HG02852 (cell line): ENCODE data around the gene TMEM106C.
"Not testable (repeated sequence)": the region's sequence is repeated elsewhere in the genome, so short reads cannot be mapped to it uniquely, and the experiment has no call there.

Experiments
- ATAC-seq: cut with Tn5 transposase; IDR thresholded peaks from one replicate; pipeline ENCODE4 v1.9.1; 2021; ENCODE audit warnings: mild to moderate bottlenecking, moderate library complexity; ENCODE audit not compliant: unreplicated experiment

Gene TMEM106C

GRCh38 chr12:47949441-47950341, 13.7 kb upstream of the TMEM106C start:
- peak; percentile 55 for ATAC-seq

GRCh38 chr12:47950856-47951468, 12.4 kb upstream of the TMEM106C start:
- ATAC-seq, result no peak

GRCh38 chr12:47954058-47954457, 9.3 kb upstream of the TMEM106C start:
- no peak for ATAC-seq

GRCh38 chr12:47954467-47955045, 8.8 kb upstream of the TMEM106C start:
- ATAC-seq, result no peak

GRCh38 chr12:47955059-47955458, 8.3 kb upstream of the TMEM106C start:
- no peak for ATAC-seq

GRCh38 chr12:47957671-47958070, 5.7 kb upstream of the TMEM106C start:
- ATAC-seq, result not testable (repeated sequence)

GRCh38 chr12:47962198-47962597, 1.2 kb upstream of the TMEM106C start:
- no peak for ATAC-seq

- ATAC-seq, result no peak
These were observed 821 bp downstream of the TMEM106C start for GRCh38 chr12:47964106-47964728.

- ATAC-seq, result no peak
These were observed 2.2 kb downstream of the TMEM106C start for GRCh38 chr12:47965581-47965980.

GRCh38 chr12:47967461-47968321, 4.3 kb downstream of the TMEM106C start:
- ATAC-seq, result no peak

- no peak for ATAC-seq
These were observed 6.4 kb downstream of the TMEM106C start for GRCh38 chr12:47969845-47970244.

- no peak for ATAC-seq
These were observed 7.4 kb downstream of the TMEM106C start for GRCh38 chr12:47970843-47971242.

GRCh38 chr12:47972895-47973294, 9.5 kb downstream of the TMEM106C start:
- ATAC-seq, result no peak

GRCh38 chr12:47973870-47974269, 10.5 kb downstream of the TMEM106C start:
- no peak for ATAC-seq

- ATAC-seq, result no peak
These were observed 11.7 kb downstream of the TMEM106C start for GRCh38 chr12:47975036-47975620.

GRCh38 chr12:47975816-47976215, 12.4 kb downstream of the TMEM106C start:
- no peak for ATAC-seq

- no peak for ATAC-seq
These were observed 13.8 kb downstream of the TMEM106C start for GRCh38 chr12:47977046-47977771.

GRCh38 chr12:47977772-47978597, 14.6 kb downstream of the TMEM106C start:
- ATAC-seq, result no peak

GRCh38 chr12:47978598-47978873, 15.1 kb downstream of the TMEM106C start:
- ATAC-seq, result no peak
